HCT116 (cell line): ENCODE results near the gene TRIM10.

Source experiments
- CBX3 ChIP-seq: IDR thresholded peaks from 2 replicates; pipeline ENCODE4 v1.6.1; 2012; ENCODE audit warnings: low read depth
- CTCF ChIP-seq, 3 experiments: fragments of 200-600 bp in 1 of 3; sonication (generic) in 1 of 3; IDR thresholded peaks in 2 of 3; conservative IDR thresholded peaks in 1 of 3; 2 replicates each; pipeline ENCODE4 v1.5.1; 2012 to 2017; ENCODE audit warnings: low read depth in 2 of 3, low read length in 2 of 3, antibody characterized with exemption in 1 of 3, borderline replicate concordance in 1 of 3, control low read depth in 1 of 3, mild to moderate bottlenecking in 1 of 3, mixed read lengths in 1 of 3, mixed run types in 1 of 3, moderate library complexity in 1 of 3; ENCODE audit not compliant: insufficient read depth in 1 of 3
- EZH2 ChIP-seq: fragments of 200-600 bp; sonication (generic); IDR thresholded peaks from 2 replicates; pipeline ENCODE4 v1.6.1; 2017; ENCODE audit warnings: antibody characterized with exemption, mixed run types
- MAX ChIP-seq: IDR thresholded peaks from 2 replicates; pipeline ENCODE4 v1.6.1; 2012
- POLR2A ChIP-seq: IDR thresholded peaks from 2 replicates; pipeline ENCODE4 v1.7.0; 2011; ENCODE audit warnings: borderline replicate concordance; ENCODE audit not compliant: insufficient read depth, insufficient read length; ENCODE audit errors: extremely low read depth
- POLR2AphosphoS5 ChIP-seq: IDR thresholded peaks from 2 replicates; pipeline ENCODE4 v1.6.1; 2011; ENCODE audit warnings: mild to moderate bottlenecking, low read depth, low read length, moderate library complexity
- REST ChIP-seq: IDR thresholded peaks from 2 replicates; pipeline ENCODE4 v1.6.1; 2012; ENCODE audit warnings: low read depth
- SRF ChIP-seq: IDR thresholded peaks from 2 replicates; pipeline ENCODE4 v1.6.1; 2012; ENCODE audit warnings: low read depth

- TF ChIP-seq CTCF (IDR thresholded peaks at IDR 0.05 in 2 of 3, conservative IDR thresholded peaks at IDR 0.05 in 1 of 3; ENCODE audit: borderline replicate concordance in 1 of 3, insufficient read depth in 1 of 3, low read depth in 2 of 3, low read length in 2 of 3) (no peak), POLR2A (no peak), POLR2AphosphoS5 (no peak), MAX (no peak), SRF (no peak), CBX3 (no peak), EZH2 (no peak), REST (no peak)
Measured at GRCh38 chr6:30178837-30179236, 17.8 kb upstream of the TRIM10 start.
